ENCODE data around the gene CELA3B.
"Not testable (repeated sequence)": the region's sequence is repeated elsewhere in the genome, so short reads cannot be mapped to it uniquely, and the experiment has no call there.

CELA3B gene

GRCh38 chr1:22001409-22001808 lies 24.6 kb downstream of the CELA3B start, which contains the start of gene CELA3A:
Gene CELA3A, plus strand, starts transcription at chr1:22001657. Its CDS starts 18 bp downstream, at chr1:22001675.
- peaks cover 2% of the 10 kb centered on the region for H3K27me3 Mint-ChIP-seq
- H3K4me1 Mint-ChIP-seq = no peaks in the 10 kb centered on the region
- H3K9me3 Mint-ChIP-seq = no peaks in the 10 kb centered on the region
- H3K4me3 Mint-ChIP-seq = no peak within 1 kb of the TSS
- H3K27ac Mint-ChIP-seq = no peak within 1 kb of the TSS
- no peak for ATAC-seq (ENCODE audit: low read depth)
- DNase-seq (ENCODE audit: low spot score in 2 of 2) = no peak
- no peaks in the 10 kb centered on the region for H3K36me3 Mint-ChIP-seq

DNA sequence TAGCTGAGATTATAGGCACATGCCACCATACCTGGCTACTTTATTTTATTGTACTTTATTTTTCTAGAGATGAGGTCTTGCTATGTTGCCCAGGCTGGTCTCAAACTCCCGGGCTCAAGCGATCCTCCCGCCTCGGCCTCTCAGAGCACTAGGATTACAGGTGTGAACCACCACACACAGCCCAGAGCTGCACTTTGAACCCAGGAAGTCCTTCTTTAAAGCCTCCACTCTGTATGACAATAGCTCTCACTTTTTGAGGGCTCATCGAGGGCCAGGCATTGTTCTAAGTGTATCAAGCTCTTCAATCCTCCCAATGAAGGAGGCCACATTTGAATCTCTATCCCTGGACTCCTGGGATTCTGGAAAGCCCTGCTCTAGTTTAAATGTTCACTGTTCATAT lies 25.6 kb downstream of the CELA3B start:
- not testable (repeated sequence) for H3K9me3 Mint-ChIP-seq; ATAC-seq (ENCODE audit: low read depth); H3K36me3 Mint-ChIP-seq; H3K4me3 Mint-ChIP-seq; H3K27ac Mint-ChIP-seq; H3K27me3 Mint-ChIP-seq; H3K4me1 Mint-ChIP-seq; DNase-seq (ENCODE audit: low spot score in 2 of 2)

DNA sequence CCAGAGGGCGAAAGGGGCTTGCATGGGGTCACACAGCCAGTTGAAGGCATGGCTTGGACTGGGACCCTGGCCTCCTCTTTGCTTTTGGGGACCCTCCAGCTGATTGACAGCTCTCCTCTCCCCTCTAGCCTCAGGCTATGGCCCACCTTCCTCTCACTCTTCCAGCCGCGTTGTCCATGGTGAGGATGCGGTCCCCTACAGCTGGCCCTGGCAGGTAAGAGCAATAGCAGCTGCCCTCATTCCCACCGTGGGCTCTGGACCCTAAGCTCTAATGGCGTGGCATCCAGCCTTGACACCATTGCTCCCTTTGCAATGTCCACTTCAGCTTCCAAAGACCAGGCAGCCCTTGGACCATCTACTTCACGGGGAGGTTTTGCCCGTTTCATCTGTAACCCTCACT lies 26.1 kb downstream of the CELA3B start:
- DNase-seq (ENCODE audit: low spot score in 2 of 2); H3K4me3 Mint-ChIP-seq; H3K36me3 Mint-ChIP-seq; H3K9me3 Mint-ChIP-seq; ATAC-seq (ENCODE audit: low read depth); H3K27me3 Mint-ChIP-seq; H3K4me1 Mint-ChIP-seq; H3K27ac Mint-ChIP-seq: not testable (repeated sequence)

DNA sequence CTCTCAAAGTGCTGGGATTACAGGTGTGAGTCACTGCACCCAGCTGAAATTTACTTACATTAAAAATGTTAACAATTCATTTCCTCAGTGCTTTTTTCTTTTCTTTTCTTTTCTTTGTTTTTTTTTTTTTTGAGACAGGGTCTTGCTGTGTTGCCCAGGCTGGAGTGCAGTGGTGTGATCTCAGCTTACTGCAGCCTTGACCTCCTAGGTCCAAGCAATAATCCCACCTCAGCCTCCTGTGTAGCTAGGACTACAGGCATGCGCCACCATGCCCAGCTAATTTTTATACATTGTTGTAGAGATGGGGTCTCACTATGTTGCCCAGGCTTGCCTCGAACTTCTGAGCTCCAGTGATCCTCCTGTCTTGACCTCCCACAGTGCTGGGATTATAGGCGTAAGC lies 27.1 kb downstream of the CELA3B start:
- not testable (repeated sequence) for H3K27me3 Mint-ChIP-seq; H3K9me3 Mint-ChIP-seq; H3K4me1 Mint-ChIP-seq; H3K36me3 Mint-ChIP-seq; DNase-seq (ENCODE audit: low spot score in 2 of 2); H3K27ac Mint-ChIP-seq; ATAC-seq (ENCODE audit: low read depth); H3K4me3 Mint-ChIP-seq

- H3K27me3 Mint-ChIP-seq; H3K36me3 Mint-ChIP-seq; DNase-seq (ENCODE audit: low spot score in 2 of 2); H3K27ac Mint-ChIP-seq; ATAC-seq (ENCODE audit: low read depth); H3K4me3 Mint-ChIP-seq; H3K9me3 Mint-ChIP-seq; H3K4me1 Mint-ChIP-seq: not testable (repeated sequence)
Observed at GRCh38 chr1:22005261-22006149, 28.7 kb downstream of the CELA3B start.

DNA sequence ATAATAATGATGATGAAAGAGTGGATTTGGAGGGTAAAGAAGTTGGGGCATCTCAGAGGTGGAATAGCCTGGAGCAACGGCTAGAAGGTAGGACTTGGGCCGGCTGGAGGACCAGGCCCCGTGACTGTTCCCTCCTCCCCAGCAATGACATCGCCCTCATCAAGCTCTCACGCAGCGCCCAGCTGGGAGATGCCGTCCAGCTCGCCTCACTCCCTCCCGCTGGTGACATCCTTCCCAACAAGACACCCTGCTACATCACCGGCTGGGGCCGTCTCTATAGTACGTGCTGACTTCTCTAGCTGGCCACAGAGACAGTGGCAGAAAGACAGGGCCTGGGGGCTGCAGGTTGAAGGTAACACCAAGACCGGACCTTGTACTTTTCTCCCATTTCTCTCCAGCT lies 29.9 kb downstream of the CELA3B start:
- not testable (repeated sequence) for H3K36me3 Mint-ChIP-seq; H3K9me3 Mint-ChIP-seq; H3K4me3 Mint-ChIP-seq; DNase-seq (ENCODE audit: low spot score in 2 of 2); H3K4me1 Mint-ChIP-seq; ATAC-seq (ENCODE audit: low read depth); H3K27ac Mint-ChIP-seq; H3K27me3 Mint-ChIP-seq

DNA sequence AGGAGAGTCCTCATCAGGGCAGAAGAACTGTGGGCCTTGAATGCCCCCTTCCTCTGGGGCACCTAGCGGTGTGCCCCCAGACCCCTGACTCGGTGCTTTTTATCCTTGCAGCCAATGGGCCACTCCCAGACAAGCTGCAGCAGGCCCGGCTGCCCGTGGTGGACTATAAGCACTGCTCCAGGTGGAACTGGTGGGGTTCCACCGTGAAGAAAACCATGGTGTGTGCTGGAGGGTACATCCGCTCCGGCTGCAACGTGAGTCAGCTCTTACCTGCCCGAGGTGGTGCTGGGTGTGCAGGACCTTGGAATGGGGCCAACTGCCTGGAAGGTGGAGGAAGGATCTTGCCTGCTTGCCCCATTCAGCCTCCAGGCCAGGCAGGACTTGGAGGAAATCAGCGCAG lies 30.4 kb downstream of the CELA3B start:
- H3K9me3 Mint-ChIP-seq; ATAC-seq (ENCODE audit: low read depth); H3K36me3 Mint-ChIP-seq; H3K27me3 Mint-ChIP-seq; DNase-seq (ENCODE audit: low spot score in 2 of 2); H3K4me1 Mint-ChIP-seq; H3K4me3 Mint-ChIP-seq; H3K27ac Mint-ChIP-seq: not testable (repeated sequence)

- not testable (repeated sequence) for H3K4me1 Mint-ChIP-seq; H3K4me3 Mint-ChIP-seq; ATAC-seq (ENCODE audit: low read depth); H3K9me3 Mint-ChIP-seq; H3K27me3 Mint-ChIP-seq; DNase-seq (ENCODE audit: low spot score in 2 of 2); H3K27ac Mint-ChIP-seq; H3K36me3 Mint-ChIP-seq
Observed at GRCh38 chr1:22009566-22009965, 32.7 kb downstream of the CELA3B start.

DNA sequence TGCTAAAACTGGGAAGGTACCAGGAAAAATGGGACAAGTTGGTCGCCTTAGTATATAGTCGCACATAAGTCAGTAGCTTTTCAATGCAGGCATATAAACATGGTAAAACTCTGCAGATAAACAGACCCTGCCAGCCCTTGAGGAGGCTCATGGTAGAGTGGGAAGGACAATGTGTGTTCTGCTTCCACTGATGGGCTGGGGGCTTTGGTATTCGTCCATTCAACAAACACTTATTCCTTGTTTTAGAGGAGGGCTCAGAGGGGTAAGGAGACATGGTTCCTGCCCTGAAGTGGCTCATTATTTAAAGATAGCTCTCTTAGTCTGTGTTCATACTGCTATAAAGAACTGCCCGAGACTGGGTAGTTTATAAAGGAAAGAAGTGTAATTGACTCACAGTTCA lies 35.9 kb downstream of the CELA3B start:
- not testable (repeated sequence) for H3K9me3 Mint-ChIP-seq; H3K4me3 Mint-ChIP-seq; ATAC-seq (ENCODE audit: low read depth); H3K27me3 Mint-ChIP-seq; DNase-seq (ENCODE audit: low spot score in 2 of 2); H3K36me3 Mint-ChIP-seq; H3K4me1 Mint-ChIP-seq; H3K27ac Mint-ChIP-seq

- not testable (repeated sequence) for H3K27me3 Mint-ChIP-seq; H3K36me3 Mint-ChIP-seq; H3K4me3 Mint-ChIP-seq; H3K9me3 Mint-ChIP-seq; DNase-seq (ENCODE audit: low spot score in 2 of 2); H3K27ac Mint-ChIP-seq; ATAC-seq (ENCODE audit: low read depth)
- peaks cover 11% of the 10 kb centered on the region for H3K4me1 Mint-ChIP-seq
Observed at GRCh38 chr1:22014575-22015206, 37.9 kb downstream of the CELA3B start.

- peaks cover 18% of the 10 kb centered on the region for H3K4me1 Mint-ChIP-seq
- H3K27me3 Mint-ChIP-seq = no peaks in the 10 kb centered on the region
- H3K9me3 Mint-ChIP-seq = no peaks in the 10 kb centered on the region
- no peaks in the 10 kb centered on the region for H3K36me3 Mint-ChIP-seq
- DNase-seq (ENCODE audit: low spot score in 2 of 2) (peak; percentile 47 to 58), ATAC-seq (ENCODE audit: low read depth) (peak; percentile 95)
- peak overlapping the region; percentile 94 for H3K27ac Mint-ChIP-seq
- peak overlapping the region; percentile 49 for H3K4me3 Mint-ChIP-seq
Observed at GRCh38 chr1:22018583-22019559, 42.0 kb downstream of the CELA3B start.

DNA sequence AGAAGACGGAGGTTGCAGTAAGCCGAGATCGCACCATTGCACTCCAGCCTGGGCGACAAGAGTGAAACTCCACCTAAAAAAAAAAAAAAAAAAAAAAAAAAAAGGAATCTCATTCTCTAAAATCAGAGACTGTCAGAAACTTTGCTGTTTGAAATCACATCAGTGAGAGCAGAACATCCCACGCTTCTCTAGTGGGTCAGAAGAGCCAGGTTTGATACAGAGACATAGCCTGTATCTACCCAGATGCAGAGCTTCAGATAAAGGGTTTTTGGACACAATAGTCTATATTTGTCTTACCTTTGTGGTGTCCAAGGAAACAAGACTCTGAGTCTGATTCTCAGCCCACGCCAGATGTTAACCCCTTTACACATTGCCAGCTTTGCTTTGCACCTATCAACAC lies 44.2 kb downstream of the CELA3B start:
- DNase-seq (ENCODE audit: low spot score in 2 of 2) (no peak), ATAC-seq (ENCODE audit: low read depth) (no peak)
- peaks cover 29% of the 10 kb centered on the region for H3K4me1 Mint-ChIP-seq
- no peaks in the 10 kb centered on the region for H3K9me3 Mint-ChIP-seq
- H3K27ac Mint-ChIP-seq = no peak overlapping the region
- peaks cover 2% of the 10 kb centered on the region for H3K36me3 Mint-ChIP-seq
- H3K27me3 Mint-ChIP-seq = no peaks in the 10 kb centered on the region
- no peak overlapping the region for H3K4me3 Mint-ChIP-seq

- H3K27me3 Mint-ChIP-seq = no peaks in the 10 kb centered on the region
- H3K27ac Mint-ChIP-seq = peak overlapping the region; percentile 98
- peak overlapping the region; percentile 91 for H3K4me3 Mint-ChIP-seq
- peaks cover 4% of the 10 kb centered on the region for H3K36me3 Mint-ChIP-seq
- DNase-seq (ENCODE audit: low spot score in 2 of 2) = peak; percentile 41 to 49
- ATAC-seq (ENCODE audit: low read depth) = peak; percentile 38
- H3K9me3 Mint-ChIP-seq = no peaks in the 10 kb centered on the region
- peaks cover 24% of the 10 kb centered on the region for H3K4me1 Mint-ChIP-seq
Observed at GRCh38 chr1:22024485-22025367, 47.9 kb downstream of the CELA3B start.
